ELF-1 (cell line): Measurements from ENCODE around the gene RXRA.

ENCODE experiments used
- DNase-seq: peaks from one replicate; pipeline ENCODE4 v3.0.0-alpha.2; 2016; ENCODE audit warnings: low read depth, low spot score

RXRA gene

GRCh38 chr9:134325813-134326723, at the start of gene RXRA:
Gene RXRA, plus strand, starts transcription at chr9:134326455. Its CDS starts 177 bp downstream, at chr9:134326632.
- no peak for DNase-seq

- no peak for DNase-seq
Observed at GRCh38 chr9:134278286-134278685, 48.0 kb upstream of the RXRA start.

GRCh38 chr9:134278974-134279640, 47.1 kb upstream of the RXRA start:
- DNase-seq, result no peak

- peak; percentile 16 for DNase-seq
Observed at GRCh38 chr9:134282138-134282650, 44.1 kb upstream of the RXRA start.

- no peak for DNase-seq
Observed at GRCh38 chr9:134283111-134283515, 43.1 kb upstream of the RXRA start.

- DNase-seq, result no peak
Observed at GRCh38 chr9:134283692-134284265, 42.5 kb upstream of the RXRA start.

- no peak for DNase-seq
Observed at GRCh38 chr9:134284273-134284672, 42.0 kb upstream of the RXRA start.

- no peak for DNase-seq
Observed at GRCh38 chr9:134284741-134285140, 41.5 kb upstream of the RXRA start.

- no peak for DNase-seq
Observed at GRCh38 chr9:134285215-134285845, 40.9 kb upstream of the RXRA start.

- peak; percentile 42 for DNase-seq
Observed at GRCh38 chr9:134286471-134287245, 39.6 kb upstream of the RXRA start.

GRCh38 chr9:134287591-134288491, 38.4 kb upstream of the RXRA start:
- DNase-seq, result peak; percentile 47

GRCh38 chr9:134288746-134289145, 37.5 kb upstream of the RXRA start:
- no peak for DNase-seq

GRCh38 chr9:134289241-134289875, 36.9 kb upstream of the RXRA start:
- DNase-seq, result no peak

GRCh38 chr9:134290603-134291451, 35.4 kb upstream of the RXRA start:
- no peak for DNase-seq

GRCh38 chr9:134291452-134291881, 34.8 kb upstream of the RXRA start:
- no peak for DNase-seq

- no peak for DNase-seq
Observed at GRCh38 chr9:134291961-134292871, 34.0 kb upstream of the RXRA start.

GRCh38 chr9:134293031-134293521, 33.2 kb upstream of the RXRA start:
- DNase-seq, result no peak
